HepG2 (cell line): ENCODE data around the gene ELOVL2. TPM values are rescaled to one million over a fixed set of nuclear protein-coding genes. Genes with fewer than 3 reads are reported as not detected.

ENCODE experiments used
- ATAC-seq: fragments of 200-7000 bp; cut with Tn5 transposase; 3 replicates; pipeline ENCODE4 v1.9.1; 2020; ENCODE audit warnings: mild to moderate bottlenecking, moderate library complexity
- BruUV-seq: library from RNA; stranded (reverse); fragments of 400-500 nt; replicated peaks from 2 replicates; lab custom pipeline; 2021; lab: Mats Ljungman, UMichigan
- CTCF ChIA-PET: fragments of 300-600 bp; formaldehyde crosslinking; extraction: SDS; loops from one replicate; lab custom pipeline; 2021; ENCODE audit warnings: low total read pairs, inconsistent platforms, low intra/inter-chr PET ratio; lab: Yijun Ruan, JAX
- POLR2A ChIA-PET: fragments of 350-600 bp; sonication (Branson Sonifier 250); formaldehyde crosslinking; loops from one replicate; lab custom pipeline; 2020; ENCODE audit warnings: antibody characterized with exemption, inconsistent platforms; lab: Yijun Ruan, JAX
- DNase-seq: peaks from one replicate; pipeline ENCODE4 v3.0.0-alpha.2; 2015; ENCODE audit warnings: low spot score
- FAIRE-seq: peaks from 3 replicates; lab custom pipeline; 2011; peaks lifted over from hg19 to GRCh38; lab: Jason Lieb, UNC
- H2AFZ ChIP-seq: one replicate; pipeline ENCODE4 v1.6.1; 2011; ENCODE audit warnings: low read length, inconsistent platforms
- H3K27ac ChIP-seq: fragments of 300-600 bp; 3 replicates; pipeline ENCODE4 v1.8.0; 2011; ENCODE audit warnings: mixed run types, mild to moderate bottlenecking, mixed read lengths, low read length, inconsistent platforms; ENCODE audit not compliant: insufficient read depth; ENCODE audit errors: extremely low read length
- H3K27me3 ChIP-seq, 2 experiments: fragments of 200-600 bp in 1 of 2; 2 replicates in 1 of 2; 3 replicates in 1 of 2; pipeline versions ENCODE4 v1.6.0 to v1.8.0; 2011; ENCODE audit warnings: low read length in 2 of 2, mild to moderate bottlenecking in 2 of 2, moderate library complexity in 2 of 2, inconsistent platforms in 1 of 2; ENCODE audit not compliant: insufficient read depth in 2 of 2, control insufficient read depth in 1 of 2
- H3K36me3 ChIP-seq, 2 experiments: fragments of 200-600 bp in 1 of 2; replicated peaks in 1 of 2; 2 replicates in 1 of 2; 3 replicates in 1 of 2; pipeline versions ENCODE4 v1.5.1 to v1.8.0; 2011; ENCODE audit warnings: low read length in 2 of 2, inconsistent platforms in 1 of 2; ENCODE audit not compliant: insufficient read depth in 2 of 2, control insufficient read depth in 1 of 2
- H3K4me1 ChIP-seq: 2 replicates; pipeline ENCODE4 v1.5.1; 2012; ENCODE audit warnings: low read length, inconsistent platforms; ENCODE audit not compliant: insufficient read depth
- H3K4me2 ChIP-seq: 2 replicates; pipeline ENCODE4 v1.6.0; 2011; ENCODE audit warnings: low read depth, low read length, inconsistent platforms
- H3K4me3 ChIP-seq, 3 experiments: fragments of 200-600 bp in 1 of 3; sonication (generic), shearing (Covaris generic) in 1 of 3; replicated peaks in 1 of 3; 2 replicates each; pipeline ENCODE4 v1.5.1; 2011 to 2016; ENCODE audit warnings: low read length in 3 of 3, inconsistent platforms in 2 of 3, low read depth in 2 of 3, mild to moderate bottlenecking in 2 of 3, control low read depth in 1 of 3, mixed read lengths in 1 of 3; ENCODE audit not compliant: insufficient read depth in 1 of 3
- H3K79me2 ChIP-seq: one replicate; pipeline ENCODE4 v1.6.1; 2011; ENCODE audit warnings: low read length, inconsistent platforms; ENCODE audit not compliant: insufficient read depth
- H3K9ac ChIP-seq: 2 replicates; pipeline ENCODE4 v1.6.0; 2011; ENCODE audit warnings: mild to moderate bottlenecking, low read depth, low read length, inconsistent platforms; ENCODE audit not compliant: insufficient read depth
- H3K9me3 ChIP-seq: 2 replicates; pipeline ENCODE4 v1.5.1; 2012; ENCODE audit warnings: mild to moderate bottlenecking, low read length
- H4K20me1 ChIP-seq: 2 replicates; pipeline ENCODE4 v1.6.0; 2011; ENCODE audit warnings: inconsistent platforms, mild to moderate bottlenecking, low read length, moderate library complexity; ENCODE audit not compliant: insufficient read depth
- ATF3 ChIP-seq: sonication (generic); formaldehyde crosslinking; IDR thresholded peaks from 2 replicates; pipeline ENCODE4 v1.4.0; 2020; ENCODE audit warnings: missing genetic modification reagents
- CHD4 ChIP-seq: fragments of 200-600 bp; sonication (generic); IDR thresholded peaks from 2 replicates; pipeline ENCODE4 v1.7.0; 2017; ENCODE audit warnings: mild to moderate bottlenecking, low read length, borderline replicate concordance
- FOXK1 ChIP-seq: sonication (generic); formaldehyde crosslinking; IDR thresholded peaks from 2 replicates; pipeline ENCODE4 v1.4.0; 2020; ENCODE audit warnings: low read depth, missing genetic modification reagents, borderline replicate concordance
- HMG20A ChIP-seq: IDR thresholded peaks from 2 replicates; pipeline ENCODE4 v1.6.1; 2016; ENCODE audit warnings: borderline replicate concordance
- HNF4A ChIP-seq: sonication (generic); formaldehyde crosslinking; IDR thresholded peaks from 2 replicates; pipeline ENCODE4 v1.4.0; 2020; ENCODE audit warnings: missing genetic modification reagents
- ZEB1 ChIP-seq: IDR thresholded peaks from 2 replicates; pipeline ENCODE4 v1.6.1; 2012; ENCODE audit warnings: mild to moderate bottlenecking, low read depth, inconsistent platforms; ENCODE audit not compliant: insufficient replicate concordance
- ZFP90 ChIP-seq: sonication (generic); formaldehyde crosslinking; IDR thresholded peaks from 2 replicates; pipeline ENCODE4 v1.8.0; 2022; ENCODE audit warnings: missing genetic modification reagents, mild to moderate bottlenecking, inconsistent platforms, borderline replicate concordance
- ZNF121 ChIP-seq: sonication (generic); formaldehyde crosslinking; IDR thresholded peaks from 2 replicates; pipeline ENCODE4 v1.5.0; 2020; ENCODE audit warnings: mild to moderate bottlenecking, missing genetic modification reagents
- ZNF138 ChIP-seq: sonication (generic); formaldehyde crosslinking; IDR thresholded peaks from 2 replicates; pipeline ENCODE4 v1.5.0; 2020; ENCODE audit warnings: mild to moderate bottlenecking, low read depth, missing genetic modification reagents
- ZNF256 ChIP-seq: sonication (generic); formaldehyde crosslinking; conservative IDR thresholded peaks from 2 replicates; pipeline ENCODE4 v1.4.0; 2020; ENCODE audit warnings: missing genetic modification reagents
- ZNF264 ChIP-seq: sonication (generic); formaldehyde crosslinking; IDR thresholded peaks from 2 replicates; pipeline ENCODE4 v1.4.0; 2020; ENCODE audit warnings: missing genetic modification reagents
- ZNF3 ChIP-seq: IDR thresholded peaks from 2 replicates; pipeline ENCODE4 v1.7.0; 2017; ENCODE audit warnings: inconsistent platforms
- ZNF329 ChIP-seq: sonication (generic); formaldehyde crosslinking; IDR thresholded peaks from 2 replicates; pipeline ENCODE4 v1.9.0; 2021; ENCODE audit warnings: low read depth, mild to moderate bottlenecking, missing genetic modification reagents
- ZNF460 ChIP-seq: sonication (generic); formaldehyde crosslinking; IDR thresholded peaks from 2 replicates; pipeline ENCODE4 v1.5.1; 2020; ENCODE audit warnings: missing genetic modification reagents, mild to moderate bottlenecking, borderline replicate concordance
- ZNF510 ChIP-seq: sonication (generic); formaldehyde crosslinking; IDR thresholded peaks from 2 replicates; pipeline ENCODE4 v1.4.0; 2020; ENCODE audit warnings: low read depth, mild to moderate bottlenecking, missing genetic modification reagents
- ZNF563 ChIP-seq: sonication (generic); formaldehyde crosslinking; IDR thresholded peaks from 2 replicates; pipeline ENCODE4 v1.8.0; 2022; ENCODE audit warnings: mild to moderate bottlenecking, moderate library complexity, missing genetic modification reagents
- ZNF572 ChIP-seq: sonication (generic); formaldehyde crosslinking; IDR thresholded peaks from 2 replicates; pipeline ENCODE4 v1.5.1; 2020; ENCODE audit warnings: mild to moderate bottlenecking, missing genetic modification reagents
- ZNF652 ChIP-seq: IDR thresholded peaks from 2 replicates; pipeline ENCODE4 v1.6.1; 2016; ENCODE audit warnings: low read depth, borderline replicate concordance
- ZNF709 ChIP-seq: sonication (generic); formaldehyde crosslinking; IDR thresholded peaks from 2 replicates; pipeline ENCODE4 v1.5.0; 2020; ENCODE audit warnings: mild to moderate bottlenecking, missing genetic modification reagents
- ZNF777 ChIP-seq: sonication (generic); formaldehyde crosslinking; IDR thresholded peaks from 2 replicates; pipeline ENCODE4 v1.4.0; 2020; ENCODE audit warnings: missing genetic modification reagents
- ZSCAN30 ChIP-seq: sonication (generic); formaldehyde crosslinking; IDR thresholded peaks from 2 replicates; pipeline ENCODE4 v1.5.0; 2020; ENCODE audit warnings: mild to moderate bottlenecking, missing genetic modification reagents
- in situ Hi-C: cut with HindIII; loops from 2 replicates; pipeline ENCODE4 v1.10.0; 2017; ENCODE audit warnings: low pct_unique_long_range_greater_than_20kb; ENCODE audit not compliant: extremely low pct_ligation_motif_present
- intact Hi-C: fragments of 100-400 bp; cut with micrococcal nuclease; formaldehyde crosslinking; loops from one replicate; pipeline ENCODE4 v1.10.0; 2022; ENCODE audit not compliant: unreplicated experiment
- polyA plus RNA-seq, 8 experiments: library from polyadenylated mRNA; depleted of rRNA in 3 of 8; stranded (reverse) in 7 of 8; unstranded in 1 of 8; fragments of >200 nt; fragmentation: Illumina TruSeq in 4 of 8; extraction: Trizol in 4 of 8; gene quantifications; 2 replicates each; pipeline versions ENCODE4 v1.2.1 to v1.2.3, GENCODE V29; 2011 to 2016; ENCODE audit warnings: low read depth in 4 of 8, missing spikeins in 1 of 8, mixed read lengths in 1 of 8; ENCODE audit not compliant: insufficient read depth in 1 of 8
- total RNA-seq, 5 experiments: library from RNA; depleted of rRNA; stranded (reverse); fragments of >200 nt; fragmentation: Illumina TruSeq; extraction: Trizol; gene quantifications; 2 replicates each; pipeline ENCODE4 v1.2.3, GENCODE V29; 2016; ENCODE audit warnings: low read depth in 1 of 5

Gene ELOVL2
- total and polyA plus RNA-seq, 2 of the 13 experiments (the other 11 are each of a cell fraction or from before 2014, with no cell fraction given), result 43.6 to 65.4 TPM

DNA sequence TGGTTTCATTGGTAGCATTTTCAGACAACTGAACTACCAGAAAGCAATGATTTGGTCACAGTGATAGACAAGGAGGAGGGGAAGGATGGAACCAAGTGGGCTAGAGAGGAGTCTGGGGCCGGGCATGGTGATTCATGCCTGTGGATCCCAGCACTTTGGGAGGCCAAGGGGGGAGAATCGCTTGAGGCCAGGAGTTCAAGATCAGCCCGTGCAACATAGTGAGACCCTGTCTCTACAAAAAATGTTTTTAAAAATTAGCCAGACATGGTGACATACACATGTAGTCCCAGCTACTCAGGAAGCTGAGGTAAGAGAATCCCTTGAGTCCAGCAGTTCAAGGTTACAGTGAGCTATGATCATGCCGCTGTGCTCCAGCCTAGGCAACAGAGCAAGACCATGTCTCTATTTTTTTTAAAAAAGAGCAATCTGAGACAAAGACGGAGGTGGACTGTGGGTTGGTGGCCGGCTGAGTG lies 86.7 kb downstream of the ELOVL2 start (continued):
- TF ChIP-seq ZFP90 (CRISPR knock-in tag) (peak; percentile 72; the same call in 1 of the 2 replicates), ZSCAN30 (CRISPR knock-in tag) (no peak), ZNF572 (CRISPR knock-in tag) (no peak), ZNF256 (no peak)

- CTCF ChIA-PET, result interaction anchor here (1.2 to 10.6 kb wide), 2 partner anchors 54 to 89 kb away, joined by 4 to 309 read pairs; partner anchors contain the start of gene ELOVL2
- in situ Hi-C loops, result loop anchor here (5.0 to 10.0 kb wide), 3 partner anchors 56 to 538 kb away; partner anchors contain the start of gene ELOVL2
These were observed 87.3 kb downstream of the ELOVL2 start for GRCh38 chr6:10956776-10957175.

More at GRCh38 chr6:10956776-10957175, 87.3 kb downstream of the ELOVL2 start:
- no peak overlapping the region for H3K4me2 ChIP-seq
- TF ChIP-seq HMG20A (no peak), HNF4A (CRISPR knock-in tag) (peak; percentile 21; the same call in 1 of the 2 replicates), ZNF510 (CRISPR knock-in tag) (no peak), ZNF709 (CRISPR knock-in tag) (no peak), ZNF138 (no peak), ZNF563 (CRISPR knock-in tag) (no peak), FOXK1 (CRISPR knock-in tag) (no peak), CHD4 (0 out of 2 replicates have a peak, but pooled peaks have one; percentile 72), ZNF121 (CRISPR knock-in tag) (peak; percentile 16; the same call in 1 of the 2 replicates), ZNF652 (CRISPR knock-in tag) (no peak), ATF3 (CRISPR knock-in tag) (no peak), ZNF460 (CRISPR knock-in tag) (peak; percentile 95), ZNF264 (no peak), ZNF329 (CRISPR knock-in tag) (no peak), ZNF3 (CRISPR knock-in tag) (peak; percentile 41; the same call in 1 of the 2 replicates), ZNF777 (CRISPR knock-in tag) (no peak), ZEB1 (no peak)
- TF ChIP-seq, all 625 proteins: peak for 5
- no peak for ATAC-seq
- no peaks in the 10 kb centered on the region for H4K20me1 ChIP-seq
- H2AFZ ChIP-seq, result no peak overlapping the region
- no peak for DNase-seq
- H3K4me3 ChIP-seq, result no peak overlapping the region
- no peaks in the 10 kb centered on the region for H3K9me3 ChIP-seq
- no peaks in the 10 kb centered on the region for H3K27me3 ChIP-seq
- H3K9ac ChIP-seq, result no peak overlapping the region
- H3K36me3 ChIP-seq, result no peaks in the 10 kb centered on the region
- no TSS peak for BruUV-seq
- H3K79me2 ChIP-seq, result no peaks in the 10 kb centered on the region
- peak overlapping the region; percentile 55 for H3K27ac ChIP-seq
- intact Hi-C loops, result loop anchor here (1.0 to 10.0 kb wide), 3 partner anchors 56 to 278 kb away; partner anchors contain the start of gene NEDD9
- H3K4me1 ChIP-seq, result peaks cover 80% of the 10 kb centered on the region
- POLR2A ChIA-PET, result interaction anchor here (1.3 to 2.1 kb wide), 5 partner anchors 25 to 86 kb away, joined by 3 to 17 read pairs (median 7); no protein-coding TSS in a partner anchor
- FAIRE-seq, result no peak
